Peyer's patch (tissue), 4 donors: Measurements from ENCODE around the gene COL27A1. TPM values are rescaled to one million over a fixed set of nuclear protein-coding genes. Genes with fewer than 3 reads are reported as not detected.

Source experiments
- DNase-seq, 3 donors: peaks; one replicate each; pipeline ENCODE4 v3.0.0-alpha.2; 2017 to 2019
- H3K27ac ChIP-seq, 4 donors: fragments of 200-600 bp; sonication (generic); one replicate each; pipeline ENCODE4 v1.5.1; 2016 to 2019
- H3K27me3 ChIP-seq, 2 donors: fragments of 200-600 bp; sonication (generic); one replicate each; pipeline ENCODE4 v1.5.1; 2019
- H3K36me3 ChIP-seq, 3 donors: fragments of 200-600 bp; sonication (generic); one replicate each; pipeline ENCODE4 v1.5.1; 2016 to 2019
- H3K4me1 ChIP-seq, 4 donors: fragments of 200-600 bp; sonication (generic); one replicate each; pipeline ENCODE4 v1.5.1; 2016 to 2019
- H3K4me3 ChIP-seq, 4 donors: fragments of 200-600 bp; sonication (generic); 1 replicate in 3 of 4; 2 replicates in 1 of 4; pipeline ENCODE4 v1.5.1; 2016 to 2019; ENCODE audit warnings: mild to moderate bottlenecking in 1 of 4
- H3K9me3 ChIP-seq, 4 donors: fragments of 200-600 bp; sonication (generic); one replicate each; pipeline ENCODE4 v1.5.1; 2016 to 2019; ENCODE audit warnings: mild to moderate bottlenecking in 1 of 4
- CTCF ChIP-seq, 6 experiments: fragments of 450-650 bp in 4 of 6; fragments of 200-600 bp in 2 of 6; sonication (generic) in 1 of 6; IDR thresholded peaks; one replicate each; pipeline ENCODE4 v1.5.1; 2017 to 2019; ENCODE audit warnings: antibody characterized with exemption in 6 of 6, mild to moderate bottlenecking in 3 of 6, moderate library complexity in 1 of 6
- POLR2A ChIP-seq, 2 donors: fragments of 450-650 bp; IDR thresholded peaks; one replicate each; pipeline ENCODE4 v1.5.1; 2017; ENCODE audit warnings: antibody characterized with exemption in 2 of 2, mild to moderate bottlenecking in 2 of 2, moderate library complexity in 2 of 2
- total RNA-seq, 4 donors: library from RNA; depleted of rRNA; stranded (reverse); fragments of >200 nt; gene quantifications; one replicate each; pipeline ENCODE4 v1.1.0, GENCODE V29; 2016

COL27A1 gene
- total RNA-seq, 4 donors from 2014 or later, result 5.8 to 23.1 (median 7.2) TPM

DNA sequence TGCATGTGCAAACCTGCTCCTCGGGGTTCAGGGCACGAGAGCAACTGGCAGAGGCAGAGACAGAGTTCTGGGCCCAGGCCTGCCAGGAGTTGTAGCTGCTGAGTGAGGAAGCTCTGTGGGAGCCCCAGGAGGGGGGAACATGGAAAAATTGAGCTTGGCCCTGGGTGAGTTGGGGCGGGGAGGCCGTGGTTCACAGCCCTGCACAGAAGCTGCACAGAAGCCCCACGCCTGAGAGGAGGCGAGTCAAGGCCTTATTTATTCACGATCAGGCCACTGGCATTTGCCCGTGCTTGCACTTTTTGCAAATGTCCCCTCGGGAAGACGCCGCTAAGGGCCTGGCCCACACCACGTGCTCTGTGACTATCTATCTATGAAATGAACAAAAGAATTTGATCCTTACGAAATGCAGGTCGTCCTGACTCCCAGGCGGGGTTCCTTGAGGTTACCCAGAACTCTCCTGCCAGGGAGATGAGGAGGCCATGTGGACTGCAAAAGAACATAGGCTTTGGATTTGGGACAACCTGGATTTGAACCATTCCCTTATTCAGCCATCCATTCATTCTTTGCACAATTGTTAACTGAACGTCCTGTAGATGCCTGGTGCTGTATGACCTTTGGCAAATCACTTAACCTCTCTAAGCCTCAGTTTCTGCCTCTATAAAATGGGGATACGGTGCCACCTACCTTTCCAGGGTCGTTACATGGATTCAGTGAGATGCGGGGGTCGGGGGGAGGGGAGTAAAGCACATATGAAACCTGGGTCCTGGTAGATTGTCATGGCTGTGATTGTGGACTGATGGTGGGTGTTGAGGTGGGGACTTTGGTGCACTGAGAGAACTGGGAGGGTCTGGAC, 17.9 kb downstream of the COL27A1 start:
- Histone ChIP-seq H3K36me3 (no peaks in the 10 kb centered on the region), H3K27ac (peak overlapping the region in 1 of 4 donors; percentile 49), H3K4me3 (no peak overlapping the region), H3K27me3 (no peaks in the 10 kb centered on the region), H3K4me1 (peaks cover 0 to 18% (median 0%) of the 10 kb centered on the region in 4 donors), H3K9me3 (no peaks in the 10 kb centered on the region)
- no peak for DNase-seq
- TF ChIP-seq CTCF (IDR thresholded peaks at IDR 0.05) (no peak), POLR2A (IDR thresholded peaks at IDR 0.05) (no peak)

DNA sequence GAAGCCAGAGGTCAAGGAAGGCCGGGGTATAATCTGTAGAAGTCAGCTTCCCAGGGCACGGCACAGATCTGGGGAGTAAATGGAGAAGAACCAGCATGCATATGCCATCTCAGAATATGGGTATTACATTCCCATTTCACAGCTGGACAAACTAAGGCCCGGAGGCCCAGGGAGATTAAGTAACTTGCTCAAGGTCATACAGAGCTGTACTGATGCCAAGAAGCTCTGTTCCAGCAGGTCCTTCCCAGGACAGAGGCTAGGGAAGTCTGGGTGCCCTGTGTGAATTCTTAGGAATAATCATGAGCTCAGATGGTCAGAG, 19.2 kb downstream of the COL27A1 start:
- Histone ChIP-seq H3K4me1 (peaks cover 0 to 23% (median 0%) of the 10 kb centered on the region in 4 donors), H3K27me3 (no peaks in the 10 kb centered on the region), H3K27ac (peak overlapping the region in 2 of 4 donors; percentile 37 to 55), H3K36me3 (no peaks in the 10 kb centered on the region), H3K4me3 (no peak overlapping the region), H3K9me3 (no peaks in the 10 kb centered on the region)
- no peak for TF ChIP-seq CTCF (IDR thresholded peaks at IDR 0.05)
- no peak for TF ChIP-seq POLR2A (IDR thresholded peaks at IDR 0.05)
- DNase-seq, result no peak

GRCh38 chr9:114174876-114175771, 19.8 kb downstream of the COL27A1 start:
- Histone ChIP-seq H3K9me3 (no peaks in the 10 kb centered on the region), H3K27ac (peak overlapping the region in 3 of 4 donors; percentile 37 to 55 (median 51)), H3K27me3 (no peaks in the 10 kb centered on the region), H3K4me3 (no peak overlapping the region), H3K4me1 (peaks cover 0 to 24% (median 0%) of the 10 kb centered on the region in 4 donors), H3K36me3 (no peaks in the 10 kb centered on the region)
- TF ChIP-seq CTCF (IDR thresholded peaks at IDR 0.05) (no peak), POLR2A (IDR thresholded peaks at IDR 0.05) (no peak)
- no peak for DNase-seq

DNA sequence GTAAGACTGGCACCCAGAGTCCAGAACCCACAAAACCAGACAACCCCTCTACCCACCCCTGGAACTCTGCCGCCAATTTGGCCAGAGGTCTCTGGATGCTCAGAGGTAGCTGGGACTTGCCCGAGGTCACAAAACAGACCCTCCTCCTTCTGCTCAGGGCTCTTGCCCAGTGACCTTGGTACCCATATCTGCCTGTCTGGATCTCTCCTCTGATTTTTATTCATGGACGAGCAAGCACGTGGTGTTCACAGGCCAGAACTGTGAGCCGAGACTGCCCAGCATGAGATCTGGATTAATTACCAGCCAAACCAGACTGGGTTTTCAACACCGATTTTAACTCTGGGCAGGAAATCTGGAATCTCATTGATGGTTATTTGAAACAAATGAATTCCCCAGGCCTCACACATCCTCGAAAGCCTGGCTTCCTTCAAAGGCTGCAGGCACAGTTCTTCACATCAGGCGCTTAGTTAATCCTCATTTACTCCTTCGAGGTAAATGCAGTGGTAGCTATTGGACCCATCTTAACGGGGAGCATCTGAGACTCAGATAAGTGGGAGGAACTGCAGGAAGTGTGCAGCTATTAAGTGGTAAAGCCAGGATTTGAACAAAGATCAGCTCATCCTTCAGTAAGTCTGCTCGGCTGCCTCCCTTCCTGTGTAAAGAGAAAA, 21.4 kb downstream of the COL27A1 start:
- TF ChIP-seq CTCF (IDR thresholded peaks at IDR 0.05) (no peak), POLR2A (IDR thresholded peaks at IDR 0.05) (no peak)
- Histone ChIP-seq H3K4me1 (peaks cover 0 to 38% (median 0%) of the 10 kb centered on the region in 4 donors), H3K4me3 (no peak overlapping the region), H3K27me3 (no peaks in the 10 kb centered on the region), H3K9me3 (no peaks in the 10 kb centered on the region), H3K36me3 (no peaks in the 10 kb centered on the region), H3K27ac (no peak overlapping the region)
- DNase-seq, result no peak

GRCh38 chr9:114177423-114178064, 22.2 kb downstream of the COL27A1 start:
- no peaks in the 10 kb centered on the region for H3K36me3 ChIP-seq
- peaks cover 0 to 38% (median 0%) of the 10 kb centered on the region in 4 donors for H3K4me1 ChIP-seq
- no peak overlapping the region for H3K27ac ChIP-seq

More at GRCh38 chr9:114177423-114178064, 22.2 kb downstream of the COL27A1 start:
- Histone ChIP-seq H3K4me3 (no peak overlapping the region), H3K27me3 (no peaks in the 10 kb centered on the region), H3K9me3 (no peaks in the 10 kb centered on the region)
- TF ChIP-seq CTCF (IDR thresholded peaks at IDR 0.05) (no peak), POLR2A (IDR thresholded peaks at IDR 0.05) (no peak)
- no peak for DNase-seq
